ENCODE data around the gene CYTH4.

Gene CYTH4

DNA sequence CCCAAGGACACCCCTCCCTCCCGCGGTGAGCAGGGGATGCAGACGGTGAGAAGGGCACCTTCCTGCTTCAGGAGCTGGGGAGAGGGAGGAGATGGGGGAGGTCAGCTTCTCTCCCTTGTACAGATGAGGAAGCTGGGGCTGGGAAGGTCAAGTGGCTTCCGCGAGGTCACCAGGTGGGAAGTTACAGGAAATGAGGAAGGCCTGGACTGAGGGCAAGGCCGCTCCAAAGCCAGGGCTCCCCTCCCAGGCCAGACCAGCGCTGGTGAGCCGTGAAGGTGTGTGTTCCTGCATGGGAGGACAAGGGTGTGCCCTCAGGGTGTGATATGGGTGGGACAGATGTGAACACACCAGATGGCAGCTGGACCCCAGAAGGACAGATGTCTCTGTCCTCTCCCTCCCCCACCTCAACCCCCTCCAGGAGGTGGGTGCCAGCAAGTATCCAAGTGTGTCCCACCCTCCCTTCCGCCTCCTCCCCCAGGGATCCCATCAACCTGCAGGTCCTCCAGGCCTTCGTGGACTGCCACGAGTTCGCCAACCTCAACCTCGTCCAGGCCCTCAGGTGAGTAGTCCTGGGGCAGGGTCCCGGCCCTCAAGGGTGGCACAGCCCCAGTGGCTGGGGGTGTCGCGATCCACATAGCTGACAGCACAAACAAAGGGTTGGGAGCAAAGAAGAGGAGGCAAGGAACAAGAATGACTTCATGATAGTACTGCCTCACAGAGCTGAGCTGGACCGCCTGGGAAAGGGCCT lies 16.6 kb downstream of the CYTH4 start:
- TF ChIP-seq, protein P1, sequence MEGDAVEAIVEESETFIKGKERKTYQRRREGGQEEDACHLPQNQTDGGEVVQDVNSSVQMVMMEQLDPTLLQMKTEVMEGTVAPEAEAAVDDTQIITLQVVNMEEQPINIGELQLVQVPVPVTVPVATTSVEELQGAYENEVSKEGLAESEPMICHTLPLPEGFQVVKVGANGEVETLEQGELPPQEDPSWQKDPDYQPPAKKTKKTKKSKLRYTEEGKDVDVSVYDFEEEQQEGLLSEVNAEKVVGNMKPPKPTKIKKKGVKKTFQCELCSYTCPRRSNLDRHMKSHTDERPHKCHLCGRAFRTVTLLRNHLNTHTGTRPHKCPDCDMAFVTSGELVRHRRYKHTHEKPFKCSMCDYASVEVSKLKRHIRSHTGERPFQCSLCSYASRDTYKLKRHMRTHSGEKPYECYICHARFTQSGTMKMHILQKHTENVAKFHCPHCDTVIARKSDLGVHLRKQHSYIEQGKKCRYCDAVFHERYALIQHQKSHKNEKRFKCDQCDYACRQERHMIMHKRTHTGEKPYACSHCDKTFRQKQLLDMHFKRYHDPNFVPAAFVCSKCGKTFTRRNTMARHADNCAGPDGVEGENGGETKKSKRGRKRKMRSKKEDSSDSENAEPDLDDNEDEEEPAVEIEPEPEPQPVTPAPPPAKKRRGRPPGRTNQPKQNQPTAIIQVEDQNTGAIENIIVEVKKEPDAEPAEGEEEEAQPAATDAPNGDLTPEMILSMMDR (conservative IDR thresholded peaks at IDR 0.05; ENCODE audit: control insufficient read depth, insufficient read depth, low read depth, low read length), result no peak
- no peak for DNase-seq (ENCODE audit: low read depth)
- no peak overlapping the region for H3K4me3 ChIP-seq (ENCODE audit: control insufficient read depth, low read depth, low read length)

DNA sequence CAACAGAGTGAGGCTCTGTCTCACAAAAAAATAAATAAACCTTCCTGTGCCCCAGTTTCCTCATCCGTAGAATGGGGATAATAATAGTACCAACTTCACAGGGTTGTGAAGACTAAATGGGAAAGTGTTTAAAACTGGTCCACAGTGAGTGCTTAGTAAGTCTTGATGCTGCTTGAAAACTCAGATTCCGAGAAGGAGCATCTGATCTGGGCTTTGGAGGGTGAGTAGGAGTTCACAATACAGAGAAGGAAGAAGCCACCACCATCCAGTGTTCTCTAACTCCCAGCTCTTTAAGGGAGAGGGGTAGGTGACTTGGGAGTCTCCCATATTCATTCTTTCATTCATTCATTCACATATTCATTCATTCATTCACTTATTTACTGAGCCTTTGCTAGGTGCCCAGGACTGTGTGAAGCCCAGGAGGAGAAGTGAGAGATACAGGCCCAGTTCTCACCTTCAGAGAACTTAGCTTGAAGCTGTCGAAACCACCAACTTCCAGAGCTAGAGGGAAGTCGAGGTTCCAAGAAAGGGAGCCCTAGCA lies 17.7 kb downstream of the CYTH4 start:
- TF ChIP-seq, protein P1 (conservative IDR thresholded peaks at IDR 0.05; ENCODE audit: control insufficient read depth, insufficient read depth, low read depth, low read length), result no peak
- DNase-seq (ENCODE audit: low read depth), result no peak
- no peak overlapping the region for H3K4me3 ChIP-seq (ENCODE audit: control insufficient read depth, low read depth, low read length)

DNA sequence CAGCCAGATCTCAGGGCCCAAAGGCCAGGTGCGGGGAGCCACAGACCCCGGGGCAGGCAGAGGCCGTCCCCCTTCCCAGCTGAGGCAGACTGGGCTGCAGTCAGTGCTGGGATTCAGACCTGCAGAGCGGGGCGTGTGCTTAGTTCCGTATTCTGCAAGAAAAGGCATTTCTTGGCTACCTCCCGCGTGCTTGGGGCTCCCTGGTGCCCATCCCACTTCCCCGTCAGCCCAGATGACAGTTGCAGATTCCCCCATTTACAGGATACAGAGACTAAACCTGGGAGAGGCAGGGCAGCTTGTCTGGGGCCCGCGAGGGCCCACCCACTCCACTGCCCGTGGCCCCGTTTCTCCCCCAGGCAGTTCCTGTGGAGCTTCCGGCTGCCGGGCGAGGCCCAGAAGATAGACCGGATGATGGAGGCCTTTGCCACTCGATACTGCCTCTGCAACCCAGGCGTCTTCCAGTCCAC lies 18.3 kb downstream of the CYTH4 start:
- TF ChIP-seq, protein P1 (conservative IDR thresholded peaks at IDR 0.05; ENCODE audit: control insufficient read depth, insufficient read depth, low read depth, low read length), result no peak
- H3K4me3 ChIP-seq (ENCODE audit: control insufficient read depth, low read depth, low read length), result no peak overlapping the region
- no peak for DNase-seq (ENCODE audit: low read depth)

DNA sequence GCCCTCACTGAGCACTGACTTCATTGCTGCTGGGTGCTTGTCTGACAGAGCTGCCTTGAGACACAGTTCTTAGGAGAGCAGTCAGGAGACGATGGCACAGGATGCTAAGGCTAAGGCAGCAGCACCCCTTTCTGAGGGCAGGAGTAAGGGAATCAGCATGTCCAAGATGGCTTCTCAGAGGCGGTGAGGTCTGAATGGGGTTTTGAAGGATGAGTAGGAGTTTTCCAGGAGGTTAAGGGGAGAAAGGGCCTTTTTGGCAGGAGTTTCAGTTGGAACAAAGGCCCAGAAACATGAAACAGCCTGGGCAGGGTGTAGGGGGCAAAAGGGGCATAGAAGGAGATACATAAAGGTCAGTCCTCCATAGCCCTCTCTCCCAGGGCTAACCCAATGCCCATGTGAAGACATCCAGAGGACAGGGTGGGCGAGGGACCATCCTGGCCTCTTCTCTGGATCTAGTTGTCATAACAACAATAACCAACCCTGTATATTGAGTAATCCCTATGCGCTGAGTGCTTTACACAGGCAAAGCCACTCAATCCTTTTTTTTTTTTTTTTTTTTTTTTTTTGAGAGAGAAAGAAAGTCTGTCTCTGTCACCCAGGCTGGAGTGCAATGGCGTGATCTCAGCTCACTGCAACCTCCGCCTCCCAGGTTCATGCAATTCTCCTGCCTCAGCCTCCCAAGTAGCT lies 19.0 kb downstream of the CYTH4 start:
- TF ChIP-seq, protein P1 (conservative IDR thresholded peaks at IDR 0.05; ENCODE audit: control insufficient read depth, insufficient read depth, low read depth, low read length), result no peak
- H3K4me3 ChIP-seq (ENCODE audit: control insufficient read depth, low read depth, low read length), result no peak overlapping the region
- no peak for DNase-seq (ENCODE audit: low read depth)

DNA sequence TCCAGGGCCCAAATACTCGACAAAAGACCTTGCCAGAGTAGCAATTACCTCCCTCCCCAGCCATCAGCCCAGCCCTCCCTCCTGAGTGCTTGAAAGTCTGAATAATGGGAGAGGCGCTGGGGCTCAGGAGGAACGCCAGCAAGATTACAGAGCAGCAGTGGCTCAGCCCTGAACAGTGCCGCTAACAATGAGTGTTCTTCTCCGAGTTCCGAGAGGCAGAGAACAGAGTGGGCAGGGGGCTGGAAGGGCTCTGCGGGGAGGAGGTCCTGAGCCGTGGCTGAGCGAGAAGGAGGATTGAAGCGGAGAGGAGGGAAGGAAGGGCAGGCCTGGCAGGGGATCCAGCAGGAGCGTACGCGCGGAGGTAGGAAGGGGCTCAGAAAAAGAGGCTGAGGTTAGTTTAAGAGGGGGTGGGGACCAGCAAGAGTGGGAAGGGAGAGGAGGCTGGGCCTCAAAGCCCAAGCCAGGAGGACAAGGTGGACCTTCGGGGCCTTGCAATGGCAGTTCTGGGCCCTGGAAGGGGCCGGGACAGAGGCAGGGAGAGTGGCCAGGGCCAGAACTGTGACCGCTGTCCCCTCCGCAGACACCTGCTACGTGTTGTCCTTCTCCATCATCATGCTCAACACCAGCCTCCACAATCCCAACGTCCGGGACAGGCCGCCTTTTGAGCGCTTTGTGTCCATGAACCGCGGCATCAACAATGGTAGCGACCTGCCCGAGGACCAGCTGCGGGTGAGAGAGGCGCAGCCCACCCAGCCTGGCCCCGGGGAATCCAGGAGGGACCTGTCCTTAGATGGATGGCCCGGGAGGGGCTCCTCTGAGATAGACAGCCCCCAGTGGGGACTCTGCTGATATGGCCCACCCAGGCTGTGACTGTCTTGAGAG lies 20.6 kb downstream of the CYTH4 start:
- no peak for DNase-seq (ENCODE audit: low read depth)
- no peak overlapping the region for H3K4me3 ChIP-seq (ENCODE audit: control insufficient read depth, low read depth, low read length)
- TF ChIP-seq, protein P1 (conservative IDR thresholded peaks at IDR 0.05; ENCODE audit: control insufficient read depth, insufficient read depth, low read depth, low read length), result no peak

DNA sequence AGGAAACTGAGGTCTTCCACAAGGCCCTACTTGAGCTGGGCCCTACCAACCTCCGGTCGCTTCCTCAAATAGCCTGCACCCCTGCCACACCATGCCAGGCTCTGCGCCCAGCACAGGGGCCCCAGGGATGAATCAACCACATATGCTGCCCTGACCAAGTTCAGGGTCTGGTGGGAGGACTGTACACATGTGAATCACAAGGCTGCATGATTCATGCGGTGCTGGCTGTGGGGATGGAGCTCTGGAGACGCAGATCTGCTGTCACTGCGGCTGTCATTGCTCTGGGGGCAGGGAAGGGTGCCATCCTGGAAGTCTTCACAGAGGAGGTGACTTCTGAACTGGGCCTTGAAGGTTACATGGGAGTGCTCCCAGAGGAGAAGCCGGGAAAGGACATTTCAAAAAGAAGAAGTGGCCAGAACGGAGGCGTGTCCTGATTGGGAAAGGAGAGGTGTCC lies 21.5 kb downstream of the CYTH4 start:
- peak; percentile 94 for DNase-seq (ENCODE audit: low read depth)
- no peak overlapping the region for H3K4me3 ChIP-seq (ENCODE audit: control insufficient read depth, low read depth, low read length)
- TF ChIP-seq, protein P1 (conservative IDR thresholded peaks at IDR 0.05; ENCODE audit: control insufficient read depth, insufficient read depth, low read depth, low read length), result no peak

Data from fibroblast of mammary gland (primary cell).